Epidermal melanocyte (primary cell): Measurements from ENCODE around the gene PRRC2A.

Experiments
- DNase-seq: peaks from one replicate; pipeline ENCODE4 v3.0.0; 2011; ENCODE audit warnings: low spot score; ENCODE audit not compliant: insufficient read length

The PRRC2A gene

DNA sequence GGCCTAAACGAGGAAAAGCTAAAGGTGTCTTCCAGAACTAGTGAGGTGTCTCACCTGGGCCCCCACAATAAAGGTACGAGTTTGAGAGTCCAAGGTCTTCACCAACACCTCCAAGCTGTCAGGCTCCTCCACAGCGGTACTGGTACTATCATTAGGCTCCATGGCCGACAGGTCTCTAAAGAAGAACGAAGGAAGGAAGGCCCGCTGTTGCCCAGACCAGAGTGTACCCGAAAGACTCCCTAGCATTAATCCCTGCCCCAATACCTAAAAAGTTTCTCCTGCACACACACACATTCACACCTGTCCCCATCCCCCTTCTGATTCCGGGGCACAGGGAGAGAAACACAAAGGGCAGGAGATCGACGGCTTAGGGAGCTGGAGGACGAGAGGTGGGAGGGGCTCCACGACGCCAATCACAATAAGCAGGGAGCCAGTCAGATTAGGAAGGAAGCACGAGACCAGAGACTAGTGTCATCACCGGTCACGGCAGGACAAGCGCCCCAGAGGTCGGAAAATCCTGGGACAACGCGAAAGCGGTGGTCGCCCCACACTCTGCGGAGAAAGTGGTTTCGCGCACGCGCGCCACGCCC, 31.2 kb downstream of the PRRC2A start:
- peak; percentile 85 for DNase-seq

DNA sequence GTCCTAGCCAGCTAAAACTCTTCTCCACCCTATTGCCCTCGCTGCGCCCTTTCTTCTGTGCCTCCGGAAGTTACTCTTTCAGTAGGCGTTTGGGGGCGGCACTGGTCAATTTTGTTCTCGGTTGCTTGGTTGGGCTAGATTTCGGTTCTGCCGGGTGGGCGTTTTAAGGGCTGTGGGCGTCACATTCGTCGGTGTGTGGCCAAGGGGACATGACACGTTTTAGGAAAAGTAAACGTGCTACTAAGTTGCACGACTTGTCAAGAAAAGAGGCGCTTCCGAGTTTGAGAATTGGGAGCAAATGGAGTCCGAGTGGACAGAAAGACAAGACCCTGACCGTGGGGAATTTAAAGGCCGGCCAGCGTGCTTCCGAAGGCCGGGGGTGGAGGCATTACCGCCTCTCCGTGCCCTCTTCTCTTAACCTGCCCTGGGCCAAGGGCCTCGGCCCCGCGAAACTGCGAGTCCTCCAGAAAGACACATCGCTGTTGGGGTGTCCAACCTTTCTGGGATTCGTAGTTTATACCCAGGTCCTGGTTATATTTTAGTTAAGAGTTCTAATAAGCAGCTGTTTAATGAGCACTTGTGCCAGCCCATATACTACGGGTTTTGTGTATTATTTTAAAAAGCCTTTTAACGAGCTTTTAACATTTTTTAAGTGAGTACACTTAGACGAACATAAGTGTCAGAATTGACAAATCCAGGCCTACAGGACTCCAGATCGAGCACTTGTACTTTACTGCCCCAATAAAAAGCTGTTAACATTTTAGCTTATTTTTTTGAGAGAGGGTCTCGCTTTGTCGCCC, 32.6 kb downstream of the PRRC2A start:
- DNase-seq, result peak; percentile 94

DNA sequence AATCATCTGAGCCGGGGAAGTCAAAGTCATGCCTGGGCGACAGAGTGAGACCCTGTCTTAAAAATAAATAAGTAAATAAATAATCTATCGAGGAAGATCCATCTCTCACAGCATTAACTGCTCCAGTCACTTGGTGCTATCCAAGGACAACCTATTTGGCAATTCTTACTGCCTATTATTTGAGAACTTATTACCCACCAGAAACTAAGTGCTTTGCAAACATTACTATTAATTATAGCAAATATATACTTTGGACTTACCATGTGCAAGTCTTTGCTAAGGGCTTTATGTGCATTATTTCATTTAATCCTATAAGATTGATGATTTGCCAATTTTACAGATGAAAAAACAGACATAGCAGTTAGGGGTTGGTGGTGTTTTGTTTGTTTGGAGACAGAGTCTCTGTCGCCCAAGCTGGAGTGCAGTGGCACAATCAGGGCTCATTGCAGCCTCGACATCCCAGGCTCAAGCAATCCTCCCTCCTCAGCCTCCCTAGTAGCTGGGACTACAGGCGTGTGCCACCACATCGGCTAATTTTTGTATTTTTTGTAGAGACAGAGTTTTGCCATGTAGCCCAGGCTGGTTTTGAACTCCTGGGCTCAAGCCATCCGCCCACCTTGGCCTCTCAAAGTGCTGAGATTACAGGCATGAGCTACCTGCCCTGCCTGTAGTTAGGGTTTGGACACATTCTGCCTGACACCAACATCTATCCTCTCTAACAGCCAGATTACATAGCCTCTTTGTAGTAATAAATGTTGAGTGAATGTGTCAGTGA, 34.2 kb downstream of the PRRC2A start:
- DNase-seq, result no peak

DNA sequence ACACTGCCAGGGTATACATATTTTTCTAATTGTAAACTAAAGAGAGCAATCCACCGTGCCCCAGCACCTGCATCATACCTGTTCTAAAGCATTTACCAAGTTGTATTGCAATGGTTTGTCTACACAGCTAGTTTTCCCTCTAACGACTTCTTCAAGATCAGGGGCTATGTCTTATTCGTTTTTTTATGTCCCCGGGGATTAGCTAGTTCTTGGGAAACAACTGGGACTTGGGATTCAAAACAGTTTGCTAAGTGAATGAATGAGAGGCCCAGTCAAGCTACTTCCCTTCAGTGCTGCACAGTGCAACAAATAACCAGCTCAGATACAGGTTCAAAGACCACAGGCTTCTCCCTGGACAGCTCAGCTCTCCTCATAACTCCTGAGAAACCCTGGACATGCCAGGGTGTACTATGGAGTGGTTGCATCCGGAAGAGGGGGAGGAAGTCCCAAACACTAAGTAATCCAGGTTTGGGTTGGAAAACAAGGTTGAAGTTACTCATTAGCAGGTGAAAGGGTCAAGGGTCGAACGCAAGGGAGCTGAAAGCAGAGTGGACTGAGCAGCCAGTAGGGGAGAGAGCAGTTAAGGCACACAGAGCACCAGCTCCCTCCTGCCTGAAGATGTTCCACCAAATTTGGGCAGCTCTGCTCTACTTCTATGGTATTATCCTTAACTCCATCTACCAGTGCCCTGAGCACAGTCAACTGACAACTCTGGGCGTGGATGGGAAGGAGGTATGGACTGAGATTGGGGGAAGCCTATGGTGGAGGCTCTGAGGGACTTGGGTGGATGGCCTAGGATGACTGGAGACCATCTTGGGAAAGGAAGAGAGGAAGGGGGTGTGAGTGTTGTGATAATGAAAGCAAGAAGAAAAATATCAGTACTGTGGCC, 35.1 kb downstream of the PRRC2A start, which contains the start of gene APOM:
Gene APOM, plus strand, starts transcription at position 546 of the 889 bp plus-strand sequence. Its CDS starts 73 bp downstream, at position 619.
- DNase-seq, result no peak

DNA sequence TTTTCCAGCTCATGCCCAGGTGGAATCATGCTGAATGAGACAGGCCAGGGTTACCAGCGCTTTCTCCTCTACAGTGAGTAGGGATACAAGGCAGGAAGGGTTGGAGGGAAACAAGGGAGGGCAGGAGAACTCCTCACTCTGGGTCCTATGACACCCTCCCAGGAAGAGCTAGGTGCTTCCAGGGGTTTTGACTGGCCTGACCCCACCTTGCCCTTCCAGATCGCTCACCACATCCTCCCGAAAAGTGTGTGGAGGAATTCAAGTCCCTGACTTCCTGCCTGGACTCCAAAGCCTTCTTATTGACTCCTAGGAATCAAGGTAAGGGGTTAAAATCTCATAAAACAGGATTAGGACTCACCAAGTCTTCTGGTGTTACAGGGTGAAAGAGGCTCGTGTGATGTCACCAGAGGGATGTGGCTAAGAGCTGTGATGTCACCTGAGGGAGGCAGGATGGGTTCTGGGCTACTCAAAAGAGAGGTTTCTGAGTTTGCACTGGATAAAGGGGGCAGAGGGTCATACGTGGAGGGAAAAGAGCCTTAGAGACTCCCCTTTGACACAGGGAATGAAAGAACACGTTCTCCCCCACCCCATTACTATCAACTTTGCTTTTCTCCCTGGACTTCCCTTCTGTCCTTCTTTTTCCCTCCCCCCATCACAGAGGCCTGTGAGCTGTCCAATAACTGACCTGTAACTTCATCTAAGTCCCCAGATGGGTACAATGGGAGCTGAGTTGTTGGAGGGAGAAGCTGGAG, 37.1 kb downstream of the PRRC2A start:
- DNase-seq, result no peak

DNA sequence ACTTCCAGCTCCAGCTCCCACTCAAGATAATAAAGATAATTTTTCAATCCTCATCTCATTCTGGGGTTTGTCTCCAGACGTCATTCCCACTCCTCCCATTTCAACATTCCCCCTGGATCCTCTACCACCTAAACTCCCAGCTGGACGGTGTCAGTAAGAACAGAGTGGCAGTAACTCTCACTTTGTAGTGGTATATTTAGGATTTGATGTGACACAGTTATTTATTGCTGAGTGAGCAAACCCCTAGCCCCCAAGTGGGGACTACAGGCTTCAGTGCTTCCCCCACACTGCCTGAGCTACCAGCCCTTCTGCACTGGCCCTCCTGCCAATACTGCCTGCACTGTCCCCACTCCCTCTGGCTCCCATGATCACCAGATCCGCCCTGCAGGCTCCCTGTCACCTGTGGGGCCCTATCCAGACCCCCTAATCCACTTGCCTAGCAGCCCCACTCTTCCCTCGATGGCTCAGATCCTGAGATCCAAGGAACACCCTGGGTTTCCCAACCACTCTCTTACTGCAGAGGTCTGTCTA, 37.7 kb downstream of the PRRC2A start:
- no peak for DNase-seq

DNA sequence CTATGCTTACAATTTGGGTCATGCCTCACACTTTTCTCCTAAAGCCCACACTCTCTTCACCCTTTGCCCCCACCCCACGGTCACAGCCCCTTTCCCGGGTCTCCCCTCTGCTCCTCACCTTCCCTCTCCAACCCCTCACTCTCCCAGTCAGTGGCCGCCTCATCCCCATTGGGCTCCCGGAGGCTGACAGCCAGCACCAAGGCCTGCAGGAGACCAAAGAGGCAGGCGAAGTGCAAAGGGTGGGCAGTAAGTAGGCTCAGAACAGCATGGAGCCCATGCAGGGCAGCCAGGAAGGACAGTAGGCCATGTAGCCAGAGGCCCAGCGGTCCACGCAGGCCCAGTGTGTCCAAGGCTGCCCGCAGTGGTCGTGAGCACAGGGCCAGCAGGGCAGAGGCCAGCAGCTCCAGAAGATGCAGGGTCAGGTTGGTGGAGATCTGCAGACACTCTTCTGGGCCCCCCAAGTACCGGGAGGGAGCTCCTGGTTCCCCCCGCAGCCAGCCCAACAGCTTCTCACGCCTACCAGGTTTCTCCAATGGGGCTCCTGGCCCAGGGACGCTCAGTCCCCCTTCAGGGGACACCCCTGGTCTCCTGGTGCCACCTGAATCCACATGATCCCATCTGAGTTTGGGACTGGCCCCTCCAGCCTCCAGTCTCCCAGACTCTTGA, 38.6 kb downstream of the PRRC2A start:
- no peak for DNase-seq

DNA sequence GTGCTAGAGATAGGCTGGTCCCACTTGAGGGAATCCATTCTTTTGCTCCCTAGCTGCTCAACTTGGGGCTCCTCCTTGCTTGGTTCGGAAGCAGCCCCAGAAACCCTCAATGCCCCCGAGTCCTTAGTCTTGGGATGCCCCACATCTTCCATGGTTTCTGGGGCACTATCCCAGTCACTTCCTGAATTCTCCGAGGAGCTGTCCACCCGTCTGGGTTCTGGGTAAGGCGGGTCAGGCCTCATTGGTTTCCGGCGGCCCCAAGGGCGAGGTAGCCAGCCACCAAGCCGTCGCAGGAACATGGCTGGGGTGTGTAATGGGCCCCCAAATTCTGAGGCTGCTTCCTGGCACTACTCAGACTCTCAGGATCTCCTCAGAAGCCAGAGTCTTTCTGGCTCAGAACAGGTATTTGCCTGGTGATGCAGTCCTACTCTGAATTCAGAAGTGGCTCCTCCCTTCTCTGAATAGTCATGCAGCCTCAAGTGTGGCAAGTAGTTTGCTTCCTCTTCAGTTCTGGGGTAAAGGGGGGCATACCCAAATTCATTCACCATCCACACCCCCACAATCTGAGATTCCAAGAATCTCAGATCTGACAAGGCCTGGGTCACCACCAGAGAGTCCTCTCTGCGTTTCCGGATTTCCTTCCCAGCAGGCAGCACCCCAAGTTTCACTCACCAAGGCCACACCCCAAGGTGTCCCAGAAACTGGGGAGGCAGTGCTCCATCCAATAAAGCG, 39.3 kb downstream of the PRRC2A start:
- DNase-seq, result no peak

DNA sequence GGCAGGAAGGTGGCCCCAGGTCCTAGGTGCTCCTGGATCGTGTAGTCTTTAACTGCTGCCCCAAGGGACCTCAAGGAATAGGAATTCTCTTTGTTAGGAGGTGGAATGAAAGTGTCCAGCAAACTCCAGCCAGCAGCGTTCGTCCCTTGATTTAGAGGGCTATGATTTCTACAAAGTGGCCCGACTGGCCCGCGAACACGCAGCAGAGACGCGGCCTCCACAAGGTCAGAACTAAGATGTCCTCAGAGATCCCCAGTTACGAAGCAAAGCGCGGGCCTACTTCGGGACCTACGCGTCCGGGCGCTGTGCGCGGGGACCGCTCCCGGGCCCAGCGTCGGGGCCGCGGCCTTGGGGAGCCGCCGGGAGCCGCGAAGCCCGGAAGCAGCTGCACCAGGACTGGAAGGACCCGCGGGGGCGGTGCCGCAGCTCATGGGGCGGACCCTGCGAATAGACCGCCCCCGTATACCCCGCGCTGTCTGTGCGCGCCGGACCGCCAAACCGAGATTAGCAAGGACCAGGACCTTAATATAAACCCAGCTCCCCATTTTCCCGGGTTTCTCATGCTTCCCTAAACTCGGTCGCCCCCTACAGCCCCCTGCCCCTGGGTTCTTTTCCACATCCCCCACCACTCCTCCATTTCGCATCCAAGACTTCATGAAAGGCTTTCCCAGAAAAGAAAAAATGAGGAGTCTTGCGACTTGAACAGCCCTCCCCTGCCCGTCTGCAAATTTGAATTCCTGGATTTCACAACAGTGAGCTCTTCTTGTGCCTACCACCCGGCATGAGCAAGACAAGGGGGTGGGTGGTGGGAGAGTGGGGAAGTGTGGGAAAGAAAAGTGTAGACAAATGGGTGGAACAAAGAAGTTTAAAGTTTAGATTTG, 40.1 kb downstream of the PRRC2A start, which contains the start of gene C6orf47:
Gene C6orf47, minus strand, starts transcription at position 398 of the 881 bp plus-strand sequence. CDS start 831 bp downstream, outside the sequence.
- peak; percentile 88 for DNase-seq

DNA sequence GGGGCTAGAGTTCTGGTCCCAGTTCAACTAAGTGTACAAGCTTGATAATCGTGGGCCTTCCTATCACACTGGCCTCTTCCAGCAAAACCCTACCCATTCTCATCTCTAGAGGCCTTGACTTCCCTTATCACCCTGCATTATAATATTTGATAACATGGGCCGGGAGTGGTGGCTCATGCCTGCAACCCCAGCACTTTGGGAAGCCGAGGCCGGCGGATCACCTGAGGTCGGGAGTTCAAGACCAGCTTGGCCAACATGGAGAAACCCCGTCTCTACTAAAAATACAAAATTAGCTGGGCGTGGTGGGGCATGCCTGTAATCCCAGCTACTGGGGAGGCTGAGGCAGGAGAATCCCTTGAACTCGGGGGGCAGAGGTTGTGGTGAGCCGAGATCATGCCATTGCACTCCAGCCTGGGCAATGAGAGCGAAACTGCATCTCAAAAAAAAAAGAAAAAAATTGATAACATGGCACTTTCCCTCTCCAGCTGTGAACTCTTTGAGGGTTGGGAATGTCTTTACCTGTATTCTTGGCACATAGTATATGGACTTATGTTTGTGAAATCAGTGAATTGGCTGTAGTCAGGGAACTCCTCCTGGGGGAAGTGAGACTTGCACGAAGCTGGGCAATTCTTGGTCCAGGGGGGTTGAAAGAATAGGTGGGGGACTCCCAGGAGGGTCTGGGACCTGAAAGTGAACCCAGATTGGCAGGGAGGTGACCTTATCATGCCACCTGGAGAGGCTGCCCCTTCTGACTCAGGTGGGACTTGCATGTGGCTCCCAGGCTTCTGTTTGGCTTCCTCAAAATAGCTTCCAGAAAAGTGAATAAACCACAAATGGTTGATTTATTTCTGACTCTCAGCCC, 41.0 kb downstream of the PRRC2A start:
- no peak for DNase-seq

DNA sequence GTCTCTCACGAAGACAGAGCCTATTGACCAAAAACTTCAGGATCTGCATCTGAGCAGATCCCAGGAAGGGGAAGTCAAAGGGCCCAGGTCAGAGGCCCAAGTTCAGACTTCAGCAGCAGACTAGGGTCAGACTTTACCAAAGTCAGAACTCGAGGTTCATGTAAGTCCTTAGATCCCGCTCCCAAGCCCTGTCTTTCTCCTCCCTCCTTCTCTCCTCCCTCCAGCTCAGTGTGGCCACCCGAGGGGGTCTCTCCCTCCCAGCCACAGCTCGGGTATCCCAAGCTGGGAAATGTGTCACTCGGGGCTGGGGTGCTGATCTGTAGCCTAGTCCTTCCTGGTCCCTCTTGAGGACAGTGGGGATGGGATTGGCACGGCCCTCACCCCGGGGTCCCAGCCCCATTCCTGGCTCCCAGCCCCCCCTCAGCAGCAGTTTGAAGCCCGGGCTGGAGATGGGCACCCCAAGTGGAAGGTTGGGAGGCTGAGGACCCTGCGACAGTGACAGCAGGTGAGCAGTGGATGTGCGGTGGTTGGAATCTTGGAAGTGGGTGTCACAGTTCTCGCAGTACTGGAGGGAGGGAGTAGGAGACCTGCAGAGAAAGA, 41.7 kb downstream of the PRRC2A start:
- DNase-seq, result no peak

DNA sequence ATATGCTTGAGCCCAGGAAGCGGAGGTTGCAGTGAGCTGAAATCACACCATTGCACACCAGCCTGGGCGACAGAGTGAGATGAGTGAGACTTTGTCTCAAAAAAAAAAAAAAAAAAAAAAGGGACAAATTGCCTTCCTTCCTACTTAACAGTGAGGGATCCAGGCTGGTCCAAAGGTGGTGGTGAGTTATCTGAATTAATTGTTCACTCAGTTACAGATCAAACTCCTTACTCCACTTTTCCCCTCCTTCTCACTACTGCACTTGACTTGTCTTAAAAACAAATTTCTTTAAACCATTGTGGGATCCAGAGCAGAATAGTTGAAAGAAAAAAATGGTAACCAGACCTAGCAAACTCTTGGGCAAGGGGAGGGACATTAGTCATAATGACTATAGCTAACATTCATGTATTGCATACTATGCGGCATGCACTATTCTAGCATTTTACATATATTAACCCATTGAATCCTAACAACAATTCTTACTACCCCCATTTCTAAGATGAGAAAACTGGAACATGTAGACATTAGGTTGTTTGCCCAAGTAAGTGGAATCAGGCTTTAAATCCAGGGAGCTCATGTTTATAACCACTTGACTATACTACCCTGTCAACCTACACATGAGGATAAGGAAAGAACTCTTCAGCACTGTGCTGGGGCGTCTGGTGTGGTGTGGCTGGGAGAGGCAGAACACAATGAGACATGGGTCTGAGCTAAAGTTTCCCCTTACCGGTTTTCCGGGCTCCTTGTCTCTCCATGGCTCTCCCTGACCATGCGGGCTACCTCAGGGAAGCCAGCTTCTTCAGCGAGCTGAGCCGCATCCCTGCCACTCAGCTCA, 42.8 kb downstream of the PRRC2A start:
- DNase-seq, result no peak

DNA sequence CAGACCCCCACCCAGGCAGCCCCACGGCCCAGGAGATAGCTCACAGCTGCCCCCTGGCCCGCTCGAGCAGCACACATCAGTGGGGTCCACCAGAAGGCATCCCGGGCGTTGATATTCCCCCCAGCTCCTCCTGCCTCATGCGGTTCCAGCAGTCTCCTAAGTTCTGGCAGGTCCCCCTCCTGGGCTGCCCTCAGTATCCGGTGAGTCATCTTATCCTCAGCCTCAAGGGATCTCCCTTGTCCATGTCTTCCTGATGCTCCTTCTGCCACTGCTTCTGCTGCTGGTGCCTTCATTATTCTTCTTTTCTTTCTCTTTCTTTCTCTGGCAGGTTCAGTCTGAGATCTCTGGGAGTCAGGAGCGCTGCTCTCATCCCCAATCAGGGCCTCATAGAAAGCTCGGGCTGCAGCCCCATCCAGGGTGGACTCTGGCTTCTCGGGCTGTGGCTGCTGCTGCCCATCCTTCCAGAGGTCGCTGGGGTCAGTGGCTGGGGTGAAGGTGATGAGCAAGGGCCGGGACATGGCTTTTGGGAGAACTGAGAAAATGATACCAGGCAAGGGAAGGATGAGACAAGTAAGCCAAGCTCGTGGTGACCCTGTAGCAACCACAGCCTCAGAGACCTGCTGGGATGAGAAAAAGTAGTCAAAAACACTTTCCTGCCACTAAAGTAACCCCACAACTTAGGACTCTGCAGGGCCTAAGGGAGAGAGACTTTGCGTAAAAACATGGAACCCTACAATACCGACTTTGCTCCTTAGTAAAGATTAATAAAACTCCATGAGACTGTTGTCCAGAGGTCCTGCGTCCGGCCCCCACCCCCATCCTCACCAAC, 43.7 kb downstream of the PRRC2A start:
- DNase-seq, result no peak

DNA sequence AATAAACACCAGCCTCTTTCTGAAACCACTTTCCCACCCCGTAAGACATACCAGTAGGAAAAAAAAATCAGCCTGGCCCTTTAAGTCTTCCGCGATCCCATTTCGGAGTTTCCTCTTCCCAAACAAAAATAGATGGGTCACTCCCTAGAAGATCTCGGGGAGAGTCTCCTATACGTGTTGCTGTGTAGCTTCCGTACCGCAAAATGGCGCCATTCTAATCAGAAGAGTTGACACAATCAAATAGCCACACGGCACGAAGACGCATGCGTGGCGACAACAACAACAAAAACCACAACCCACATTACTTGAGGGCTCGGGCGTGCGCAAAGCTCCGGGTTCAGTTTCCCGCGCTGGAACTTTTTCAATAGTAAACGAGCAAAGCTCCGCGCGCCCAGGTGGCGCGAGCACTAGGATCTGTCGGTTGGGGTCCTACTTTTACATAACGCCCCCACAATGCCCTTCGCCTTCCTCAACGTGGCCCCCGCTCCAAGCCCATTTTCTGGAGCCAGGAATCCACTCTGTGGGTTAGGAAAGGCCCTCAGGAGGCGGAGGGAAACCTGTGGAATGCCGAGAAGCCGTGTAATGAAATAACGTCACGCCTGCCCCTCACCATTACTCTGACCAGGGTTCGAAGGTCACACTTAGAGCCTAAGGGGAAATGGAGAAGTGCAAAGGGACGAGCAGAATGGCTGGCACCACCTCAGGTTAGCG, 44.4 kb downstream of the PRRC2A start, which contains the start of gene GPANK1:
Gene GPANK1, minus strand, starts transcription at position 208 of the 711 bp plus-strand sequence. CDS start 519 bp downstream, outside the sequence.
- DNase-seq, result peak; percentile 90
